OCI-M2 (cell line): Measurements from ENCODE around the gene FZD4.
A peak's percentile ranks its signal among the peaks of the same experiment; 100 is the strongest.
"Not testable (repeated sequence)": the region's sequence is repeated elsewhere in the genome, so short reads cannot be mapped to it uniquely, and the experiment has no call there.

Experiments
- DNase-seq: peaks from one replicate; lab custom pipeline; 2025; ENCODE audit not compliant: unreplicated experiment; lab: John Stamatoyannopoulos, UW

The FZD4 gene

DNA sequence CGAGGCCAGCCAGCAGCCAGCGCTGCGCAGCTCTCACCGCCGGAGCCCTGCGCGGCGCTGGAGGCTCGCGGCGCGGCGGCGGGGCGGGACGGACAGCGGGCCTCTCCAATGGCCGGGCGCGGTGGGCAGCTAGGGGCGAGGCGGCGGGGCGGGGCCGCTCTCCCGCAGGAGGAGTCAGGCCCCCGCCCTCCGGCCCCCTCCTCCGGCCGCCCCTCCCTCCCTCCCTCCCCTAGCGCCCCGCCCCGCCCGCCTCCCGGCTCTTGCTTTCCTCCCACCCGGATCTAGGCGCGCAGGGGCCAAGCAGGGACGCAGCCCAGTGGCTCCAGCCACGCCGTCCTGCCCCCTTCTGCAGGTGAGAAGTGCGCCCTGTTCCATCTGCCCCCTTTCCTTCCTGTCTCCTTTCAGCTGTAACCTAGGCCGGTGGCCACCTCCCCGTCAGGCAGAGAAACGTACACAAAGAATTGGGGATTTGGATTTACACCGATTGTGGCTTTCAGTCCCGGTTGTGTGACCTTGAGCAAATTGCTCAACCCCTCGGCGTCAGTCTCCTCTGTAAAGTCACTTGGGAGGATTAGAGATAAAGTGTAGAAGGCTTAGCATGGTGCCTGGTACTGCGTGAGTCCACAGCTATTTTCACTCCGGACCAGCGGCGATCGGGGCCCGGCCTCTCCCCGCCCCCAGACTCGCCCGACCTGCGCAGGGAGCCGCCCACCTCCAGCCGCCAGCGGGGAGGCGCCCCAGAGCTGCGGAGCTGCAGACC, at the start of gene FZD4:
FZD4 (minus strand) TSS at position 35 of the 760 bp plus-strand sequence. CDS start 310 bp downstream, outside the sequence.
- DNase-seq: no peak

DNA sequence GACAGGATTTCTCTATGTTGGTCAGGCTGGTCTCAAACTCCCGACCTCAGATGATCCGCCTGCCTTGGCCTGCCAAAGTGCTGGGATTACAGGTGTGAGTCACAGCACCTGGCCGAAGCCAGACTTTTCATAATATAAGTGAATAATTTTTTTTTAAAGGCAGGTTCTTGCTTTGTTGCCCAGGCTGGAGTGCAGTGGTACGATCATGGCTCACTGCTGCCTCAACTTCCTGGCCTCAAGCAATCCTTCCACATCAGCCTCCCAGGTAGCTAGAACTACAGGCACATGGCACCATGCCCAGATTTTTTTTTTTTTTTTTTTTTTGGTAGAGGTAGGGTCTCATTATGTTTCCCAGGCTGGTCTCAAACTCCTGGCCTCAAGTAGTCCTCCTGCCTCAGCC, 49.1 kb upstream of the FZD4 start:
- DNase-seq: not testable (repeated sequence)

DNA sequence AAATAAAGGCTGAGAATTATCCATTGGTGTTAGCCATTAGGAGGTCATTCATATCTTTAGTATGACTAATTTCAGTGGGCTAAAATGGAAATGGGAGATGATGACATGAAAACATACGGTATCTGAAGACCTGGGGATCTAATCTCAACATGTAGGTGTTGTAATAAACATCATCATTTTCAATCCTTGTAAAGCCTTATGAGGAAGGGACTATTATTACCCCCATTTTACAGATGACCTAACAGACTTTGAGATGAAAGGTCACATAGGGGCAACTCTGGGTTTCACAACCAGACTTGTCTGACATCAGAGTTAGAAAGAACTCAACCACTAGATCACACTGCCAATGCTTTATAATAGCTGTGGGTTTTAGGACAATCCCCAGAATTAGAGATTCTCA, 47.7 kb upstream of the FZD4 start:
- no peak for DNase-seq

DNA sequence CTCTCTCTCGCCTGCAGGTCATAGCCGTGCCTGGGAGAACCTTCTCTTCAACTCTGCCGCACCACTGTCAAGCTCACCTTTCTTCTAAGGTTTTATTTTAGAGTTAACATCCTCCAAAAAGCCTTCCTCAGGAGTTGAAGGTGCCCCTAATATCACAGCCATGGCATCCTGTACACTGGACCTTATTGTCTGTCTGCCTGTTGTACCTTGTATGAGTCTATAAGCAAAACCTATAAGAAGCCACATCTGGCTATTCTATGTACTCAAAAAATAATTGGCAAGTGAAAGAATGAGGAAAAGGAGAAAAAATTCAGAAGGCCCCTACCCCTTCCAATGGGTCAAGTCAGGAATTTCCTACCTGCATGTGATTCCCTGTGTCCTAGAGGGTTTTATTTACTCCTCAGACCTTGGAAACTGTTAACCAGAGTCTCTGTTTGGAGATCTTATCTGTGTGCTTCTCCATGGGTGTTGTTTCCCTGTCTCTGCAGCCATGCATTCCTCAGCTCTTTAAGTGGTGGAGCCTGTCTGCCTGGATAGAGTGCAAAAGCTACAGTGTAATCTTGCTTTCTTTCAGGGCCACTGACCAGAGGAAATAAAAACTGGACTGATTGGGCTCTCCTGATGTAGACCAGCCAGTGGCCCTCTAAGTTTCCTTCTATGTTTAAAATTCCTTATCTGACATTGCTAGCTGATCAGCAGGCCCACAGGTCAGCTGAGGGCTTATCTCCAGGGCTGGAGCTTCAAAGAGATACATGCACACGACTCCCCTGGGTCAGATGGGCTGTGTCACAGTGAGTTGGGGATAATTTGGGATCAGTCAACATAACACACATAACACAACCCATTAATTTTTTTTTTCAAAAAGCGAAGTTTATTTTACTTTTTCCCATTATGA, 44.9 kb upstream of the FZD4 start:
- DNase-seq: peak; percentile 58

DNA sequence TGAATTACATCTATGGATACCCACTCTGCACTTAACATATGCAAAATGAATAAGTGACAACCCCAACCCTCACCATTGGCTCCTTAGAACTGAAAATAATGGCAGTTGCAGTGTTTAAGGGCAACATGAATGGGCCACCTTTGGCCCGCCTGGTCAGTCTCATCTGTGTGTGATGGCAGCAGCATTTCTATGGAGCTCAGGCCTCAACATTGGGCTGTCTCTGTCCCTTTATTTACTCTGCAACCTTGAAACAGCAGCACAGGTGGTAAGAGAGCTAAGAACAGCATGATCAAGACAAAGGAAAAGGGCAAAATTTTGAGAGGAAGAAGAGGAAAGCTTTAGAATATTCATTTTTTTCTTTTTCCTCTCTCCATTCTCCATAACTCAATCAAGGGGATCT, 44.2 kb upstream of the FZD4 start:
- no peak for DNase-seq

DNA sequence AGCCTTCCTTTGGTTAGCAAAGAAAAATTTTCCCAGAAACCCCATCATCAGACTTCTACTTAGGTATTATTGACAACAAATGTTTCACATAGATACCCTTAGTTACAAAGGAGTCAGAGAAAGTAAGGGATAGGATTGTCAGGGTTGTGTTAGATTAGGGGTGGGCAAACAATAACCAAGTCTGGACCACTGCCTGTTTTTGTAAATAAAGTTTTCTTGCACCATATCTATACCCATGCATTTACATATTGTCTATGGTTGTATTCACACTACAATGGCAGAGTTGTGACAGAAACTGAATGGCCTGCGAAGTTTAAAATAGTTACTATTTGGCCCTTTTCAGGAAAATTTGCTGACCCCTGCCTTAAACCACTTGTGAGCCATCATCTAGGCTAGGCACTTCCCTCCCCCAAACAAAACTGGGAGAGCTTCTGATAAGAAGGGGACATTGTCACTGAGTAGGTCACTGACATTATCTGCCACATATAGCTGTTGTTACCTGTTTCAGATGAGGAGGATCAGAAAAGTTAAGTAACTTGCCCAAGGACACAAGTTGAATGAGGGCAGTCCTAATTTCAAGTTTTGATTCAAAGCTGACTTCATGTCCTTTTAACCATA, 41.9 kb upstream of the FZD4 start:
- no peak for DNase-seq

DNA sequence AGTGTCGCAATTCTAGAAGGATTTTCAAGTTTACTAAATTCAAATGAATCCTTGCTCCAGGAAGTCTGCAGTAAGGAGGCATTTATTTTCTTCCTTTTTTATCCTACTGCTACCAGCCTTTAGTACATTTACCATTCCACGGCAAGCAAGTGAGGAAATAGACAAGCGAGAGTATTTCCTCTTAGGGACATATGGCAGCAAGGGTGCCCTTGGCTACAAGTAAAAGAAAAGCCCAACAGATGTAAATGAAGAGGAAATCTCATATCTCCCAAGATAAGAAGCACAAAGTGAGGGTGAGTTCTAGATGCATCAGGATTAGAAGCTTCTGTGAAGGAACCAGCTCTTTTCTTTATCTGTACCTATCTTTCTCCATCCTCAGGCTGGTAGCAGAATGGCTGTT, 37.8 kb upstream of the FZD4 start:
- no peak for DNase-seq

DNA sequence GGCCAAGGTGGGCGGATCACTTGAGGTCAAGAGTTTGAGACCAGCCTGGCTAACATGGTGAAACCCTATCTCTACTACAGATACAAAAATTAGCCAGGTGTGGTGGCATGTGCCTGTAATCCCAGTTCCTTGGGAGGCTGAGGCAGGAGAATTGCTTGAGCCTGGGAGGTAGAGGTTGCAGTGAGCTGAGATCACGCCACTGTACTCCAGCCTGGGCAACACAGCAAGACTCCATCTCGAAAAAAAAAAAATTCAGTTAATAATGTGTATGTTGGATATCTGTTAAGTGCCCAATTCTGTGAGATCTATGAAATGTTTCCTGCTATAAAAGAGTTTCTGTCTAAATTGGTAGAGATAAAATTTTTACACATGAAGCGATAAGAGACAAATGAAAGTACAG, 37.1 kb upstream of the FZD4 start:
- not testable (repeated sequence) for DNase-seq

DNA sequence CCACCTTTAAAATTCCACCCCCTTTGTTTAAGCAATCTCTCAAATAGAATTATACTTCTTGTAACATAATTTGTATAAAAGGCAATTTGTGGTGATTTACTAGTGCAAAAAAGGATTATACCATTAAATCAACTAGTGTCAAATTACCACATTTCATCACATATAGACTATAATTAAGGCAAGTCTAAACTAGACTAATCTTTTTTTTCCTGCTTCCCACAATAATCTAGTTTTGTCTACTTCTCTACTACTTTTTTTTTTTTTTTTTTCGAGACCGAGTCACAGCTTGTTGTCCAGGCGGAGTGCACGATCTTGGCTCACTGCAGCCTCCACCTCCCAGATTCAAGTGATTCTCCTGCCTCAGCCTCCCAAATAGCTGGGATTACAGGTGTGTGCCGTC, 36.1 kb upstream of the FZD4 start:
- no peak for DNase-seq

DNA sequence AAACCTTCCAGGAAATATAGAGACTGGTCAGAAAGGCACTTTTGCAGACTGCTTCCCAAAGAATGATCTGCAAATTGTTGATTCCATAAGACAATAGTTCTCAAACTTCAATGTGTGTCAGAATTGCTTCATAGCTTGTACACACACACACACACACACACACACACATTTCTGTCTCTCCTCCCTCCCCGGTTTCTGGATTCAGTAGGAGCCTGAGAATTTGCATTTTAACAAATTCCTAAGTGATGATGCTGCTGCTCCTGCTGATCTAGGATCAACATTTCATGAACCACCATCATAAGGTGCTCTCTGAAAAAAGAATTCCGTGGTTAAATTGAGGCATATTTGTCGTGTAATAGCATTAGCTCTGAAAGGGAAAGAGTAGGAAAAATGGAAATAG, 35.3 kb upstream of the FZD4 start:
- DNase-seq: no peak

DNA sequence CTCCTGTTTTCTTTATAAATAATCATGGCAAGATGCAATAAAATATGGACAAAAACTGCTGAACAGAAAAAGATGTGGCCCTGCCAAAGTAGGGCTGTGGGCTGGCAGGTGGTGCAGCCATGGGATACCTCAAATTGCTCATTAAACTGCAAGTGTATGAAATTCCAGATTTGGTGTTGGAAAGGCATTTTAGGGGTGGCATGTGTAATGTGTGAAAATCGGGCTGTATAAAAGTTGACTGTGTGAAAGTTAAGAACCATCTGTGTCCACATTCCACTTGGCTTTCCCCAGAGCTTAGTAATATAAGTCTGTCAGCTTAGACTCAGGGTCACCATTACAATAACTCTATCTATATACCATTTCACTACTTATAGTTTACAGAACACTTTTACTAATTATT, 34.8 kb upstream of the FZD4 start:
- DNase-seq: no peak

DNA sequence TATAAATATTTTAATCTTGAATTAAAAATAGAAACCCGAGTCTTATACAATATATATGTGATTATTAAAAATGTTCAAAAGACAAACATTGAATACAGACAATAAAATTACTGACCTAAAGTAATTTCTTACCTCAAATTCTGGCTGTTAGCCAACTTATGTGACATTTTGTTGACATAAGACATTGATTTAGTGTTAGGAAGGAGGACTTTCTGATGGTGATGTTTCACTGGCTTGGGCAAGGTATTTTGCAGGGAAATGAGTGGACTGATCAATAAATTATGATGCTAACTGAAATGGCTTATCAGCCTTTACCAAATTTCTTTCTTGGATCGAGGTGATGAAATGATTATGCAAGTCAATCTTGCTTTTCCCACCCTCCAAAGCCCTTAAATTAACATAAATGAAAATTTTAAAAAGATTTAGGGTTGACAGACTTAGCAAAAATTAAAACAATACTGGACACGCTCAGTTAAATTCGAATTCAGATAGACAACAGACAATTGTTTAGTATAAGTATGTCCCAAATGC, 33.2 kb upstream of the FZD4 start:
- no peak for DNase-seq

DNA sequence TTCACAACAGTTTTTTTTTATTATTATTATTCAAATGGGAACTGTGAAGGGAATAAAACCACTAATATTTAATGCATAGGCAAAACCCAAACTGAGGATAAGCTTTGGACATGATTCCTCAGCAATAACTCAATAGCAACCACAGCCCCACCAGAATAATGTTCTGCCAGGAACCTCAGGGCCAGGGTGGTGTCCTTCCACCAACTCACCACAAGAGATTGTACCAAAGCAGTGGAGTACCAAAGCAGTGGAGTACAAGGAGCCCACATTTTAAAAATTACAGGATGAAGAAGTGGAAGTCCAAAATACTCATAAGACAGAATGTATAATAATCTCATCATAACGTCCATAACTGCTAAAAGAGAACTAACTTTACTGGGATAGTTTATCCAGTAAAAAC, 32.5 kb upstream of the FZD4 start:
- no peak for DNase-seq

DNA sequence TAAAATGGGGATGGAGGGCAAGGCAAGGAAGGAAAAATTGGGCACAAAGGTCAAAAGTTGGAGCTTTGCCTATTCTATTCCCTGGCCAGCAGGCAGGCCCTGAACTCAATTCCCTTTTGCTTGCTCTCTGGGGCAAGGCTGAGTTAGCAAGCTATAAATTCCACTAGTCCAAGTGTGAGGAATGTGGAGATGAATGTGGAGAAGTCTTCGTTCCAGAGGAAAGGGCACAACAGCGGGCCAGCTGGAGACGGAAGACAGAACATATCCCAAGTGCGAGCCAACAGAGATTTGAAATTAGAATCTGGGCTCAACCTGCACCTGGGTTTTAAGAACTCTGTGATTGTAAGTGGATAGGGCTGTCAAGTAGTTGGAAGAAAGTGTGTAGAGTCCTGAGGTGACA, 29.5 kb upstream of the FZD4 start:
- no peak for DNase-seq

DNA sequence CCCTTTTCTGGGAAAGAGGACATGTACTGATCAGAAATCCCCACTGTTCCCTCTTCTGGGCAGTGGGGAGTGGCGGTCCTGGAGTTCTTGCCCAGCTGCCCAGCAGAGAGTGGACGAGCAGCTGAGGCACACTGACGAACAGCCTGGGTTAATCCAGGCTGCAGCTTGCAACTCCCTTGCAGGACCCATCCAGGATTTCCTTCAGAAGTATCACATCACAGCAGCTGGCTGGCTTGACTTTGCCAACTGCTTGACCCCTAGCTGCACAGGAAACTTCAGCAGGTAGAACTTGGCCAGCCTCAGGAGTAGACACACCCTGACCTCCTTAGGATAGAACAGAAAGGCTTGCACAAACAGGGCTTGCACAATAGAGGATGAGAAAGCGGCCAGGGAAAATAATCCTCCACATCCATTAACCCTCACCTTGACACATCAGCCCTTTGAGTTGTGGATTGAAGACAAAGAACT, 27.9 kb upstream of the FZD4 start:
- no peak for DNase-seq

DNA sequence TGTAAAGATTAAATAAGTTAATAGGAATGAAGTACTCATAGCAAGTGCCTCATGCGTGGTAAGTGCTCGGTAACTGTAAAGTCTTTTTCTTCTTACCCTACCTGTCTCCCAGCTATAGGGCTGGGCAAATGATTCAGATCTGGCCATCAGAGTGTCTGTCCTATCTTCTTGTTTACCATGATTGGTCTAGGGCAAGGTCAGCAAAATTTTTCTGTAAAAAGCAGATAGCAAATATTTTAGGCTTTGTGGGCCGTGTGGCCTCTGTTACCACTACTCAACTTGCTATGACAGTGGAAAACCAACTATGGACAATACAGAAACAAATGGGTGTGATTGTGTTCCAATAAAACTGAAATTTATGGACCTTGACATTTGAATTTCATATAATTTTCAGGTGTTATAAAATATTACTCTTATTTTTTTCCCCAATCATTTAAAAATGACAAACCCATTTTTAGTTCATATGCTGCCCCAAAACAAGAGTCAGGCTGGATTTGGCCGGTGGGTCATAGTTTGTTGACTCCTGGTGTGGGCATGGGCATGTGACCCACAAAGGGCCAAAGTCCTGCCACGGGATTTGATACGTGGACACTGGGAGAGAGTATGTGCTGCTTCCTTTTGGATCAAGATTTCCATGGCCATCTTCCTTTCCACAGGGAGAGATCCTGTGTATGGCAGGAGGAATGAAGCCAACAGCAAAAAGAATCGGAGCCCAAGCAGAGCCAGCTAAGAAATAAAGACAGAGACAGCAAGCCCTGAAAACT, 26.8 kb upstream of the FZD4 start:
- no peak for DNase-seq

DNA sequence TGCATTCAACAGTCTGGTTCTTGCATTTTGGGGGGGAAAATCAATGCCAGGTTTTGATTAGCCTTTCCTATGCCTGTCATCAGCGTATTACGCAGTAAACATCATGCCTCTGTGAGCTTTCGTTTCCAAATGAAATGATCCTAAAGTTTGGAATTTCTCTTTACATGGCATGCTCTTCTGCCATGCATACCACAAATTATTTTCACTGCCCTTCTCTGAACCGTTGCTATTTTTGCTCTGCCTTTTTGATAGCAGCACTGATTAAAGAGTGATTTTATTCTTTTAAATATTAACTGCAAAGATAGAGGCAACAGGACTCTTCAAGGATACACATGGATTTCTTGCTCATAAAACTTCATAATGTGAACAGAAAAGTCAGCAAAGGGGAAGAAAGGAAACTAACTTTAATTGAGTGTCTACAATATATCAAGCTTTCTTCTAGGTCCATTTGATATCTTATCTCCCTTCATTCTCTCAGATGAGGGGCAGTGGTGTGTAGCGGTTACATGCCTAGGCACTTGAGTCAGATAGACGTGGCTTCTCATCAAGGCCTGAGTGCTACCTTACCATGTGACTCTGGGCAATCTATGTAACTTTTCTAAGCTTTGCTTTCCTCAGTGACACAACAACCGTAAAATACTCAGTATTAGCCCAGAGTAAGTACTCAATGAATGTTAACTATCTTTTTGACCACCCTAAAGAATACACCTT, 25.0 kb upstream of the FZD4 start:
- DNase-seq: no peak

DNA sequence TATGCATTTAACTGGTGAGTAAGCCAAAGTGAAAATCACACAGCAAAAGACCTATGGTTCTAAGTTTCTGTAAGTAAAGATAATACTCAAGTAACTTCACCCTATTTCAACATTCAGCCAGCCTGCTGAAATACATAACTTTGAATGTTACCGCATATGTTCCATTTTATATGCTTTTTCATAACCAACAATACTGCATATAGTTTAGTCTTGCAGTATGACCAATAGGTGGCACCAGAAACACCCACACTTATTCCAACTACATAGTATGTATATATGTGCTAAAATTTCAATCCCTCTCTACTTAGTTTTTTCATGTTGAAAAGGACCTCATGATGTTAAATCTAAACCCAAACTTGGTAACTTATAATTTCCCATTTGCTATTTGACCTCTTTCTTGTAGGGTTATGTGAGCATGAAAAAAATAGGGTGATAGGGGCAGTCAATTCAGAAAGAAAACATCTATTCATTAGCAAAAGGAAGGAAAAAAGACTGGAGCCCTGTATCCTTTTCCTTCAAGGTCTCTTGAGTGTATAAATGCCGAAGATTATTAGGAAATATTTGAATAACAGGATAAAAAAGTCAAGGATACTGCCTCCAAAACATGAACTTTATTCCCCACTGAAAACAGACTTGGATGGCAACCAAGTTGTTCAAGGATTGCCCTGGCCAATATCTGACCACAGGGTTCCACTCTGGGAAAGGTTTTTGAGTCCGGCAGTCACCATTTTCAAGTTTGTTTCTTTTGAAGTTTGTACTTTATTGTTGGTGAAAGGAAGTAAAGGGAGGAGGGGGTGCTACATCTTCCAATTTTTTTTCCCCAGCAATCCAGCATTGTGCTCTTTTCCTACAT, 23.8 kb upstream of the FZD4 start:
- DNase-seq: no peak

DNA sequence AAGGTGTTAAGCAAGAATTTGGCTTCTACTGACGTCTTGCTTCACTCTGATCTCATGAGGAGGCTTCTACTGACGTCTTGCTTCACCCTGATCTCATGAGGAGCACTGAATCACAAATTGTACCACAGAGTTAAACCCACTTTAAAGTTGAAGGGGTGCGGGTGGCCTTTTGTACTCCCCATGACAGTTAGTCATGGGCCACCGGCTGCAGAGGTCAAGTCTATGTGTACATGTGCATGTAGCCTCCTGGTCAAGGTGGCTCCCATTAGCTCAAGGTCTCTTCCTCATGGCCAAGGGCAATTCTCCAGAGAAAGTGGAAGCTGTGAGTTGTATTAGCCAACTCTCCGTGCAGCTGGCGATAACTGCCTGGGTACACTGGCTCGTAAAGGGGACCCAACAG, 23.1 kb upstream of the FZD4 start:
- no peak for DNase-seq
